Measurements from ENCODE around the gene UCP3.

UCP3 gene

DNA sequence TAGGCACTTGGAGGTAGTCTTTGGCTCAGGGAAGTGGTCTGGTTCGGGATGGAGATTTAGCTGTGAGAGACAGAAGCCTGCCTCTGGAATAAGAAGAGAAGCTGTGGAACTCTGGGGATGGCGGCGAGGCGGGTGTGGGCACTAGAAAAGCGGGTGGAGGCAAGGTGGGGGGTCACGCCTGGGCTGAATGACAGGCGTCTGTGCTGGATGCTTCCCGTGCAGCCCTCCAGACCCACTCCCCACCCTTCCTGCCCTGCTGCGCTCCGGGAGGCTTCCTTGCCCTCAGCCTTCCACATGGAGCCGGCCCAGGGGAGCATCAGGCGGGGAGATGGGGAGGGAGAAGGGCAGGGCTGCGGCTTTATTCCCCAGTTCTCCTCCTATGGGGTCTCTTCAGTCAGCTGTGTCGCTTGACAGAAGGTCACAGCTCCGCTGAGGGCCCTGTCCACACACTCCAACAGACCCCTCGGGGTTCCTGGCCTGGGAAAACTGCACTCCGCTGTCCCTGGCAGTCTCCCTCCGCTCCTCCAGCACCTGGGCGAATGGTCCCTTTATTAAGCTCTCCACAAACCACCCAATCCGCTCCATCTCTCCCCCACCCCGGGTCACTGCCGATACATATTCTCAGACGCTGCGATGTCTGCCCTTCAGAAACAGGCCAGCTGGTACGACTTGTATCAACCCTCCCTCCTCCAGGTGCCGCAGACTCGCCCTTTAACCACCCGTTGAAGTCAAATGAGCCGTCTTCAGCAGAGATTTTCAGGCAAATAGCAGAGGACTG, 51.8 kb downstream of the UCP3 start:
- no peak for DNase-seq (ENCODE audit: low read depth in 2 of 2)

- DNase-seq (ENCODE audit: low read depth in 2 of 2): no peak
Observed at GRCh38 chr11:73951797-73952196, 57.1 kb downstream of the UCP3 start.

DNA sequence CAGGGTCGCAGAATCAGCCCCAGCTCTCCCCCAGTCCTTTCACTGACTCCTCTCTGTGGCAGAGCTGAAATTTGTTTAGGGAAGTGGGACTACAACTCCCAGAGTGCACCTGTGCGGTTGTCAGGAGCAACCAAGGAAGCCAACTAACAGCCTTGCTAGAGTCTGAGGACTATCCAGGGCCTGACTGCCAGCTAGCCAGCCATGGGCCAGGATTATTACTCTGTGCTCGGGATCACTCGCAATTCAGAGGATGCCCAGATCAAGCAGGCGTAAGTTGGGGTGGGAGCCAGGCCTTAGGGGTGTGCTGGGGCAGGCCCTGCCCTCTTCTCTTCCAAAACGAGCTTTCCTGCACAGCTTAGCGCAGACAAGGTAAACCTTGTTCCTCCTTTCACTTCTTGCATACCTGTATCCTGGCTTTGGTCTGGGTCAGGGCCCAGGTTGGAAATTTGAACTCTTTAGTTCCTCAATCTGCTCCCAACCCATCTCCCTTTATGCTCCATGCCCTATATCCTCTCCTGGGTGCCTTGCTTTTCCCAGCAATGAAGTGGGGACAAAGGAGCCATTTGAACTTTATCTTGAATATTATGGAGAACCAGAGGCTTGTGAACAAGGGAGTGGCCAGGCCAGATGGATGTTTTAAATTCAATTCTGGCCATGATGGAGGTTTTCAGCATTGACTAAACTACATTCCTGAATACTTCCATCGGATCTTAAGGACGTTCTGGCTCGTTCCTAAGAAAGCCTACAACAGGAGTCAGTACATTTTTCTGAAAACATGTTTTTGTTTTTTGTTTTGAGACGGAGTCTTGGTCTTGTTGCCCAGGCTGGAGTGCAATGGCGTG, 57.8 kb downstream of the UCP3 start, which contains the start of gene DNAJB13:
Gene DNAJB13 (plus strand): TSS at position 158 of the 842 bp plus-strand sequence. CDS start 44 bp downstream, at position 202.
- no peak for DNase-seq (ENCODE audit: low read depth in 2 of 2)

All from stimulated activated CD8-positive, alpha-beta memory T cell treated with anti-CD3 and anti-CD28 coated beads, Interleukin-2, amount 100 ng/mL, for 48 hours (primary cell).